K562 (cell line): Measurements from ENCODE around the gene CD82. TPM values are rescaled to one million over a fixed set of nuclear protein-coding genes. Genes with fewer than 3 reads are reported as not detected.

Experiments
- DNMT1 ChIP-seq: fragments of 450-650 bp; IDR thresholded peaks from 2 replicates; pipeline ENCODE4 v1.6.1; 2016; ENCODE audit warnings: antibody characterized with exemption, mild to moderate bottlenecking
- E2F1 ChIP-seq: sonication (generic); formaldehyde crosslinking; IDR thresholded peaks from 2 replicates; pipeline ENCODE4 v1.8.1; 2023; ENCODE audit warnings: mild to moderate bottlenecking, missing genetic modification reagents, moderate library complexity
- ETV5 ChIP-seq: sonication (generic); formaldehyde crosslinking; IDR thresholded peaks from 2 replicates; pipeline ENCODE4 v1.4.0; 2020; ENCODE audit warnings: low read depth, mild to moderate bottlenecking, missing genetic modification reagents
- EZH2 ChIP-seq: IDR thresholded peaks from 2 replicates; pipeline ENCODE4 v1.6.1; 2012; ENCODE audit warnings: low read depth, mild to moderate bottlenecking, inconsistent platforms, low read length, borderline replicate concordance
- FIP1L1 ChIP-seq: fragments of 200-400 bp; formaldehyde crosslinking; IDR thresholded peaks from 2 replicates; pipeline ENCODE4 v1.6.1; 2018; ENCODE audit warnings: mild to moderate bottlenecking, low read depth, low read length; ENCODE audit not compliant: poor library complexity, severe bottlenecking
- HNRNPK ChIP-seq: fragments of 200-400 bp; formaldehyde crosslinking; IDR thresholded peaks from one replicate; pipeline ENCODE4 v1.6.1; 2018; ENCODE audit warnings: mild to moderate bottlenecking, low read depth, low read length; ENCODE audit not compliant: poor library complexity, severe bottlenecking
- ILF3 ChIP-seq: fragments of 450-650 bp; IDR thresholded peaks from 2 replicates; pipeline ENCODE4 v1.6.1; 2018; ENCODE audit warnings: antibody characterized with exemption, mild to moderate bottlenecking, moderate library complexity, borderline replicate concordance
- KLF16 ChIP-seq: IDR thresholded peaks from 2 replicates; pipeline ENCODE4 v1.6.1; 2016; ENCODE audit warnings: antibody characterized with exemption
- MEIS2 ChIP-seq: fragments of 450-650 bp; IDR thresholded peaks from 2 replicates; pipeline ENCODE4 v1.6.1; 2014; ENCODE audit warnings: mild to moderate bottlenecking; ENCODE audit not compliant: partially characterized antibody
- NFRKB ChIP-seq: fragments of 450-650 bp; IDR thresholded peaks from 2 replicates; pipeline ENCODE4 v1.6.1; 2016; ENCODE audit warnings: low read depth
- POLR2B ChIP-seq: fragments of 450-650 bp; IDR thresholded peaks from 2 replicates; pipeline ENCODE4 v1.6.1; 2018; ENCODE audit warnings: low read depth; ENCODE audit not compliant: partially characterized antibody
- RREB1 ChIP-seq: fragments of 250-450 bp; sonication (Bioruptor Pico); IDR thresholded peaks from 2 replicates; pipeline ENCODE4 v1.4.0; 2020
- SP2 ChIP-seq: IDR thresholded peaks from 2 replicates; pipeline ENCODE4 v1.6.1; 2011; ENCODE audit warnings: mild to moderate bottlenecking, low read depth, low read length, moderate library complexity; ENCODE audit not compliant: poor library complexity, severe bottlenecking; ENCODE audit errors: extremely low read depth
- ZKSCAN1 ChIP-seq: fragments of 150-350 bp; IDR thresholded peaks from 2 replicates; pipeline ENCODE4 v1.6.1; 2016; ENCODE audit warnings: low read depth, low read length
- ZNF436 ChIP-seq: fragments of 250-450, 450-650 bp; sonication (Bioruptor Pico); formaldehyde crosslinking; IDR thresholded peaks from 2 replicates; pipeline ENCODE4 v1.7.0; 2020; ENCODE audit warnings: mild to moderate bottlenecking
- ZNF586 ChIP-seq: fragments of 450-650 bp; formaldehyde crosslinking; conservative IDR thresholded peaks from 2 replicates; pipeline ENCODE4 v1.4.0; 2020; ENCODE audit warnings: mild to moderate bottlenecking, moderate library complexity
- polyA plus RNA-seq, 8 experiments: library from polyadenylated mRNA; depleted of rRNA in 4 of 8; stranded (reverse) in 5 of 8; unstranded in 3 of 8; fragments of >200 nt; fragmentation: Nextera tagmentation in 2 of 8; fragmentation: Illumina TruSeq in 1 of 8; extraction: Ambion mirVana in 2 of 8; extraction: Trizol in 1 of 8; gene quantifications; 2 replicates each; pipeline versions ENCODE4 v1.2.1 to v1.2.3, GENCODE V29; 2011 to 2014; ENCODE audit warnings: inconsistent platforms in 1 of 8, missing spikeins in 1 of 8
- total RNA-seq, 7 experiments: library from RNA; depleted of rRNA in 6 of 7; stranded (reverse); fragments of >200 nt in 6 of 7; fragmentation: Illumina TruSeq in 2 of 7; extraction: Trizol in 2 of 7; gene quantifications; 2 replicates each; pipeline versions ENCODE4 v1.2.1 to v1.2.3, GENCODE V29; 2011 to 2021; ENCODE audit warnings: low replicate concordance in 1 of 7
- TF ChIP-seq, protein P1 (sequence below): fragments of 250-450 bp; sonication (Bioruptor Pico); IDR thresholded peaks from 2 replicates; pipeline ENCODE4 v1.9.0; 2021; ENCODE audit warnings: mild to moderate bottlenecking, inconsistent platforms

Gene CD82
- total and polyA plus RNA-seq, 9 of the 15 experiments (the other 6 are each of a cell fraction or from before 2014, with no cell fraction given), result 0.27 to 9.4 (median 3.0) TPM

DNA sequence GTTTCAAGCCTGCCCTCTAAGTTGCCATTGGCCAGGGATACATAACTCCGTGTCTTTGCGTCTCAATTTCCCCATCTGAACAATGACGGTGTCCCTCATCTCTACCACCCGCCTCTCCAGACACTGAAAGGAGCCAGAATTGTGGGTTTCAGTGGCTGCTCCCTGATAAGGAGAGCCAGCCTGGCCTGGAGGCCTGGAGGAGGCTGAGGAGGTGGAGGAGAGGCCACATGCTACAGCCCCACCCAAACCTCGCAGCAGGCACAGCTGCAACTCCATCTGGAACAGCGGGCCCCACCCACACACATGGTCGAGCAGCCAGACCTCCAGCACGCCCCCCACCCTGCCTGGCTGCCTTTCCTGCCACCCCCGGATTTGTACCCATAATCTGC lies 34.4 kb upstream of the CD82 start (continued):
- TF ChIP-seq ETV5 (no peak), EZH2 (no peak), RREB1 (CRISPR knock-in tag) (0 out of 2 replicates have a peak, but pooled peaks have one; percentile 71), MEIS2 (no peak), FIP1L1 (no peak), E2F1 (CRISPR knock-in tag) (no peak), POLR2B (no peak), NFRKB (peak; percentile 93; the same call in 1 of the 2 replicates), SP2 (no peak), ZNF436 (no peak), ILF3 (no peak), ZKSCAN1 (no peak), DNMT1 (no peak), HNRNPK (no peak), ZNF586 (CRISPR knock-in tag) (0 out of 2 replicates have a peak, but pooled peaks have one; percentile 2), KLF16 (peak; percentile 93)
- TF ChIP-seq, protein P1, sequence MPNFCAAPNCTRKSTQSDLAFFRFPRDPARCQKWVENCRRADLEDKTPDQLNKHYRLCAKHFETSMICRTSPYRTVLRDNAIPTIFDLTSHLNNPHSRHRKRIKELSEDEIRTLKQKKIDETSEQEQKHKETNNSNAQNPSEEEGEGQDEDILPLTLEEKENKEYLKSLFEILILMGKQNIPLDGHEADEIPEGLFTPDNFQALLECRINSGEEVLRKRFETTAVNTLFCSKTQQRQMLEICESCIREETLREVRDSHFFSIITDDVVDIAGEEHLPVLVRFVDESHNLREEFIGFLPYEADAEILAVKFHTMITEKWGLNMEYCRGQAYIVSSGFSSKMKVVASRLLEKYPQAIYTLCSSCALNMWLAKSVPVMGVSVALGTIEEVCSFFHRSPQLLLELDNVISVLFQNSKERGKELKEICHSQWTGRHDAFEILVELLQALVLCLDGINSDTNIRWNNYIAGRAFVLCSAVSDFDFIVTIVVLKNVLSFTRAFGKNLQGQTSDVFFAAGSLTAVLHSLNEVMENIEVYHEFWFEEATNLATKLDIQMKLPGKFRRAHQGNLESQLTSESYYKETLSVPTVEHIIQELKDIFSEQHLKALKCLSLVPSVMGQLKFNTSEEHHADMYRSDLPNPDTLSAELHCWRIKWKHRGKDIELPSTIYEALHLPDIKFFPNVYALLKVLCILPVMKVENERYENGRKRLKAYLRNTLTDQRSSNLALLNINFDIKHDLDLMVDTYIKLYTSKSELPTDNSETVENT (CRISPR knock-in tag), result no peak
